Endothelial cell of umbilical vein (primary cell): ENCODE data around the gene CALCOCO2. TPM values are rescaled to one million over a fixed set of nuclear protein-coding genes. Genes with fewer than 3 reads are reported as not detected.
"Not testable (repeated sequence)": the region's sequence is repeated elsewhere in the genome, so short reads cannot be mapped to it uniquely, and the experiment has no call there.

Source experiments
- BruUV-seq: library from RNA; stranded (reverse); fragments of 400-500 nt; replicated peaks from 2 replicates; lab custom pipeline; 2021; lab: Mats Ljungman, UMichigan
- CTCF ChIA-PET: fragments of 300-600, 350-600 bp; sonication (Branson Sonifier 250); formaldehyde crosslinking; loops from one replicate; lab custom pipeline; 2021; ENCODE audit warnings: antibody characterized with exemption, inconsistent platforms; lab: Charles Lee
- POLR2A ChIA-PET: fragments of 300-600, 350-600 bp; sonication (Branson Sonifier 250); formaldehyde crosslinking; loops from one replicate; lab custom pipeline; 2021; ENCODE audit warnings: antibody characterized with exemption, inconsistent platforms; lab: Charles Lee
- DNase-seq: peaks from one replicate; pipeline ENCODE4 v3.0.0-alpha.2; 2011; ENCODE audit warnings: low read depth, low spot score
- FAIRE-seq: peaks from 2 replicates; lab custom pipeline; 2011; peaks lifted over from hg19 to GRCh38; lab: Jason Lieb, UNC
- H2AFZ ChIP-seq: 2 replicates; pipeline ENCODE4 v1.6.0; 2012; ENCODE audit warnings: low read depth, low read length, control low read depth, inconsistent platforms
- H3K27ac ChIP-seq: 2 replicates; pipeline ENCODE4 v1.5.1; 2011; ENCODE audit warnings: low read depth, mild to moderate bottlenecking, control low read depth, low read length, moderate library complexity; ENCODE audit not compliant: insufficient read depth
- H3K27me3 ChIP-seq, 2 experiments: 2 replicates each; pipeline versions ENCODE4 v1.6.0 to v1.6.1; 2011; ENCODE audit warnings: low read length in 2 of 2, mixed read lengths in 1 of 2; ENCODE audit not compliant: control insufficient read depth in 2 of 2, insufficient read depth in 2 of 2
- H3K36me3 ChIP-seq, 2 experiments: 2 replicates in 1 of 2; 3 replicates in 1 of 2; pipeline ENCODE4 v1.5.1; 2011; ENCODE audit warnings: low read length in 2 of 2, mild to moderate bottlenecking in 1 of 2, moderate library complexity in 1 of 2; ENCODE audit not compliant: control insufficient read depth in 2 of 2, insufficient read depth in 2 of 2; ENCODE audit errors: extremely low read depth in 1 of 2
- H3K4me1 ChIP-seq: 3 replicates; pipeline ENCODE4 v1.5.1; 2011; ENCODE audit warnings: mild to moderate bottlenecking, low read length; ENCODE audit not compliant: control insufficient read depth, insufficient read depth; ENCODE audit errors: extremely low read depth
- H3K4me2 ChIP-seq: 2 replicates; pipeline ENCODE4 v1.6.1; 2011; ENCODE audit warnings: low read length, control low read depth, mixed read lengths; ENCODE audit not compliant: insufficient read depth
- H3K4me3 ChIP-seq, 3 experiments: fragments of 200-600 bp in 1 of 3; sonication (generic), shearing (Covaris generic) in 1 of 3; replicated peaks in 1 of 3; 2 replicates each; pipeline ENCODE4 v1.5.1; 2011 to 2016; ENCODE audit warnings: control low read depth in 3 of 3, low read length in 3 of 3, mild to moderate bottlenecking in 2 of 3, inconsistent platforms in 1 of 3, low read depth in 1 of 3, moderate library complexity in 1 of 3; ENCODE audit not compliant: insufficient read depth in 1 of 3
- H3K79me2 ChIP-seq: 2 replicates; pipeline ENCODE4 v1.6.0; 2012; ENCODE audit warnings: low read length, inconsistent platforms; ENCODE audit not compliant: control insufficient read depth, insufficient read depth
- H3K9ac ChIP-seq: replicated peaks from 2 replicates; pipeline ENCODE3; 2011; ENCODE audit warnings: low read length, control low read depth; ENCODE audit not compliant: insufficient read depth; ENCODE audit errors: extremely low read depth
- H3K9me1 ChIP-seq: replicated peaks from 3 replicates; pipeline ENCODE4 v1.6.0; 2011; ENCODE audit warnings: mild to moderate bottlenecking, low read length; ENCODE audit not compliant: control insufficient read depth, insufficient read depth; ENCODE audit errors: extremely low read depth
- H3K9me3 ChIP-seq: replicated peaks from 2 replicates; pipeline ENCODE4 v1.5.1; 2012; ENCODE audit warnings: low read length, inconsistent platforms; ENCODE audit not compliant: control insufficient read depth, insufficient read depth
- H4K20me1 ChIP-seq: replicated peaks from 2 replicates; pipeline ENCODE3; 2011; ENCODE audit warnings: mild to moderate bottlenecking, low read length; ENCODE audit not compliant: control insufficient read depth, insufficient read depth; ENCODE audit errors: extremely low read depth
- EZH2 ChIP-seq: IDR thresholded peaks from 2 replicates; pipeline ENCODE4 v1.6.1; 2012; ENCODE audit warnings: borderline replicate concordance, low read depth, mild to moderate bottlenecking, moderate library complexity, low read length, inconsistent platforms; ENCODE audit not compliant: severe bottlenecking
- FOS ChIP-seq: IDR thresholded peaks from 2 replicates; pipeline ENCODE4 v1.6.1; 2011; ENCODE audit warnings: mild to moderate bottlenecking, low read length, moderate library complexity, borderline replicate concordance; ENCODE audit not compliant: insufficient read depth
- GATA2 ChIP-seq: IDR thresholded peaks from 2 replicates; pipeline ENCODE4 v1.7.0; 2011; ENCODE audit warnings: low read depth, mild to moderate bottlenecking, moderate library complexity, mixed read lengths, low read length; ENCODE audit not compliant: insufficient read length, insufficient read depth
- JUN ChIP-seq: IDR thresholded peaks from 2 replicates; pipeline ENCODE4 v1.6.1; 2011; ENCODE audit warnings: borderline replicate concordance, low read depth; ENCODE audit not compliant: insufficient read length, insufficient read depth
- MYC ChIP-seq: IDR thresholded peaks from one replicate; pipeline ENCODE4 v1.6.1; 2011; ENCODE audit warnings: mild to moderate bottlenecking, low read depth, low read length
- POLR2A ChIP-seq: IDR thresholded peaks from 2 replicates; pipeline ENCODE4 v1.6.1; 2012; ENCODE audit warnings: low read depth, mild to moderate bottlenecking, control low read depth, low read length
- POLR2AphosphoS5 ChIP-seq: IDR thresholded peaks from 2 replicates; pipeline ENCODE4 v1.6.1; 2012; ENCODE audit warnings: low read depth, mild to moderate bottlenecking, control low read depth, low read length, moderate library complexity; ENCODE audit not compliant: insufficient read depth
- dilution Hi-C: fragments of 300-500 bp; cut with MboI; formaldehyde crosslinking; loops from one replicate; pipeline ENCODE4 v1.15.0; 2019; ENCODE audit warnings: low sequenced_read_pairs; ENCODE audit not compliant: extremely low pct_ligation_motif_present
- intact Hi-C: fragments of 100-400 bp; cut with micrococcal nuclease; formaldehyde crosslinking; loops from one replicate; pipeline ENCODE4 v1.10.0; 2022
- polyA plus RNA-seq, 4 experiments: library from polyadenylated mRNA; depleted of rRNA in 3 of 4; stranded (reverse) in 3 of 4; unstranded in 1 of 4; fragments of >200 nt; gene quantifications; 2 replicates each; pipeline versions ENCODE4 v1.2.1 to v1.2.3, GENCODE V29; 2011 to 2012; ENCODE audit warnings: missing spikeins in 1 of 4
- total RNA-seq: library from RNA; stranded (reverse); gene quantifications from 2 replicates; pipeline ENCODE4 v1.2.3, GENCODE V29; 2021
- TF ChIP-seq, protein P1 (sequence below): IDR thresholded peaks from 2 replicates; pipeline ENCODE4 v1.6.1; 2011; ENCODE audit not compliant: insufficient read depth, insufficient read length
- TF ChIP-seq, protein P2 (sequence below), 2 donors: IDR thresholded peaks; 1 replicate in 1 of 2; 2 replicates in 1 of 2; pipeline ENCODE4 v1.5.1; 2011; ENCODE audit warnings: low read length in 2 of 2, mild to moderate bottlenecking in 2 of 2, moderate library complexity in 2 of 2, control low read depth in 1 of 2, inconsistent platforms in 1 of 2, low read depth in 1 of 2; ENCODE audit not compliant: insufficient read depth in 1 of 2; ENCODE audit errors: extremely low read depth in 1 of 2

Gene CALCOCO2
- total and polyA plus RNA-seq, 2 donors (not counting 3 experiments of a cell fraction or from before 2014, with no cell fraction given): 20.6 to 64.9 TPM

DNA sequence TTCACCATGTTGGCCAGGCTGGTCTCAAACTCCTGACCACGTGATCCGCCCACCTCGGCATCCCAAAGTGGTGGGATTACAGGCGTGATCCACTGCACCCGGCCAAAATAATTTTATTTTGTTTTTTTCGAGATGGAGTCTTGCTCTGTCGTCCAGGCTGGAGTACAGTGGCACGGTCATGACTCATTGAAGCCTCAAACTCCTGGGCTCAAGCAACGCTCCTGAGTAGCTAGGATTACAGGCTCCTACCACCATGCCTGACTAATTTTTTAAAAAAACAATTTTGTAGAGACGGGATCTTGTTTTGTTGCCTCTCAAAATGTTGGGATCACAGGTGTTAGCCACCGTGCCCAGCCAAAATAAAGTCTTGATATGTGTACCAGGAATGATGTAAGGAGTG lies 11.4 kb upstream of the CALCOCO2 start:
- FAIRE-seq (no peak), DNase-seq (no peak)
- CTCF ChIA-PET: interaction anchor here (25.1 kb wide), 1 partner anchor 60 kb away, joined by 1186 read pairs; no protein-coding TSS in a partner anchor
- Histone ChIP-seq H4K20me1 (no peaks in the 10 kb centered on the region), H3K4me3 (no peak overlapping the region), H3K9me3 (no peaks in the 10 kb centered on the region), H2AFZ (no peak overlapping the region), H3K79me2 (no peaks in the 10 kb centered on the region), H3K9me1 (no peaks in the 10 kb centered on the region), H3K9ac (no peak overlapping the region), H3K4me1 (peaks cover 6% of the 10 kb centered on the region), H3K27ac (no peak overlapping the region), H3K36me3 (no peaks in the 10 kb centered on the region), H3K4me2 (no peak overlapping the region), H3K27me3 (peaks cover 11 to 15% of the 10 kb centered on the region in 2 experiments)
- POLR2A ChIA-PET: no interaction called here
- dilution Hi-C loops (no loop called here), intact Hi-C loops (loop anchor here (5.0 kb wide), 1 partner anchor 213 kb away; no protein-coding TSS in a partner anchor)
- no peak for TF ChIP-seq GATA2
- no peak for TF ChIP-seq JUN
- no peak for TF ChIP-seq MYC
- TF ChIP-seq POLR2A: no peak
- no peak for TF ChIP-seq EZH2
- no peak for TF ChIP-seq FOS
- TF ChIP-seq, protein P1, sequence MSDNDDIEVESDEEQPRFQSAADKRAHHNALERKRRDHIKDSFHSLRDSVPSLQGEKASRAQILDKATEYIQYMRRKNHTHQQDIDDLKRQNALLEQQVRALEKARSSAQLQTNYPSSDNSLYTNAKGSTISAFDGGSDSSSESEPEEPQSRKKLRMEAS: no peak
- TF ChIP-seq POLR2AphosphoS5: no peak
- TF ChIP-seq, protein P2, sequence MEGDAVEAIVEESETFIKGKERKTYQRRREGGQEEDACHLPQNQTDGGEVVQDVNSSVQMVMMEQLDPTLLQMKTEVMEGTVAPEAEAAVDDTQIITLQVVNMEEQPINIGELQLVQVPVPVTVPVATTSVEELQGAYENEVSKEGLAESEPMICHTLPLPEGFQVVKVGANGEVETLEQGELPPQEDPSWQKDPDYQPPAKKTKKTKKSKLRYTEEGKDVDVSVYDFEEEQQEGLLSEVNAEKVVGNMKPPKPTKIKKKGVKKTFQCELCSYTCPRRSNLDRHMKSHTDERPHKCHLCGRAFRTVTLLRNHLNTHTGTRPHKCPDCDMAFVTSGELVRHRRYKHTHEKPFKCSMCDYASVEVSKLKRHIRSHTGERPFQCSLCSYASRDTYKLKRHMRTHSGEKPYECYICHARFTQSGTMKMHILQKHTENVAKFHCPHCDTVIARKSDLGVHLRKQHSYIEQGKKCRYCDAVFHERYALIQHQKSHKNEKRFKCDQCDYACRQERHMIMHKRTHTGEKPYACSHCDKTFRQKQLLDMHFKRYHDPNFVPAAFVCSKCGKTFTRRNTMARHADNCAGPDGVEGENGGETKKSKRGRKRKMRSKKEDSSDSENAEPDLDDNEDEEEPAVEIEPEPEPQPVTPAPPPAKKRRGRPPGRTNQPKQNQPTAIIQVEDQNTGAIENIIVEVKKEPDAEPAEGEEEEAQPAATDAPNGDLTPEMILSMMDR (IDR thresholded peaks at IDR 0.05; ENCODE audit: extremely low read depth in 1 of 2, insufficient read depth in 1 of 2, low read depth in 1 of 2, low read length in 2 of 2): no peak
- no TSS peak for BruUV-seq

DNA sequence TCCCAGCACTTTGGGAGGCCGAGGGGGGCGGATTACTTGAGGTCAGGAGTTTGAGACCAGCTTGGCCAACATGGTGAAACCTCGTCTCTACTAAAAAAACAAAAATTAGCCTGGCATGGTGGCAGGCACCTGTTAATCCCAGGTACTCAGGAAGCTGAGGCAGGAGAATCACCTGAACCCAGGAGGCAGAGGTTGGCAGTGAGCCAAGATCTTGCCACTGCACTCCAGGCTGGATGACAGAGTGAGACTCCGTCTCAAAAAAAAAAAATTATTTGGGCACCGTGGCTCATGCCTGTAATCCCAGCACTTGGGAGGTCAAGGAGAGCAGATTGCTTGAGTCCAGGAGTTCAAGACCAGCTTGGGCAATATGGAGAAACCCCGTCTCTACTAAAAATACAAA lies 9.9 kb upstream of the CALCOCO2 start:
- H3K79me2 ChIP-seq, H2AFZ ChIP-seq, H3K4me3 ChIP-seq, H3K36me3 ChIP-seq, dilution Hi-C loops, intact Hi-C loops, H3K9me3 ChIP-seq, H4K20me1 ChIP-seq, DNase-seq, H3K9me1 ChIP-seq, H3K9ac ChIP-seq, FAIRE-seq, H3K27ac ChIP-seq, H3K4me2 ChIP-seq, POLR2A ChIA-PET, H3K4me1 ChIP-seq, BruUV-seq: not testable (repeated sequence)
- CTCF ChIA-PET: interaction anchor here (1.2 to 25.1 kb wide), 4 partner anchors 10 to 58 kb away, joined by 3 to 1186 read pairs (median 4); no protein-coding TSS in a partner anchor
- peaks cover 7 to 11% of the 10 kb centered on the region in 2 experiments for H3K27me3 ChIP-seq
